ENCODE data around the gene GPR4. TPM values are rescaled to one million over a fixed set of nuclear protein-coding genes. Genes with fewer than 3 reads are reported as not detected.
"Not testable (repeated sequence)": the region's sequence is repeated elsewhere in the genome, so short reads cannot be mapped to it uniquely, and the experiment has no call there.

GPR4 gene
- total RNA-seq, 4 donors from 2014 or later: 0.62 to 13.5 (median 6.6) TPM

GRCh38 chr19:45636275-45636674, 34.3 kb upstream of the GPR4 start:
- TF ChIP-seq POLR2A (IDR thresholded peaks at IDR 0.05): no peak
- TF ChIP-seq, protein P1, sequence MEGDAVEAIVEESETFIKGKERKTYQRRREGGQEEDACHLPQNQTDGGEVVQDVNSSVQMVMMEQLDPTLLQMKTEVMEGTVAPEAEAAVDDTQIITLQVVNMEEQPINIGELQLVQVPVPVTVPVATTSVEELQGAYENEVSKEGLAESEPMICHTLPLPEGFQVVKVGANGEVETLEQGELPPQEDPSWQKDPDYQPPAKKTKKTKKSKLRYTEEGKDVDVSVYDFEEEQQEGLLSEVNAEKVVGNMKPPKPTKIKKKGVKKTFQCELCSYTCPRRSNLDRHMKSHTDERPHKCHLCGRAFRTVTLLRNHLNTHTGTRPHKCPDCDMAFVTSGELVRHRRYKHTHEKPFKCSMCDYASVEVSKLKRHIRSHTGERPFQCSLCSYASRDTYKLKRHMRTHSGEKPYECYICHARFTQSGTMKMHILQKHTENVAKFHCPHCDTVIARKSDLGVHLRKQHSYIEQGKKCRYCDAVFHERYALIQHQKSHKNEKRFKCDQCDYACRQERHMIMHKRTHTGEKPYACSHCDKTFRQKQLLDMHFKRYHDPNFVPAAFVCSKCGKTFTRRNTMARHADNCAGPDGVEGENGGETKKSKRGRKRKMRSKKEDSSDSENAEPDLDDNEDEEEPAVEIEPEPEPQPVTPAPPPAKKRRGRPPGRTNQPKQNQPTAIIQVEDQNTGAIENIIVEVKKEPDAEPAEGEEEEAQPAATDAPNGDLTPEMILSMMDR (IDR thresholded peaks at IDR 0.05): no peak
- Histone ChIP-seq H3K27me3 (no peaks in the 10 kb centered on the region), H3K4me1 (peaks cover 0 to 8% of the 10 kb centered on the region in 2 donors), H3K36me3 (no peaks in the 10 kb centered on the region), H3K9me3 (no peaks in the 10 kb centered on the region), H3K4me3 (no peak overlapping the region), H3K27ac (no peak overlapping the region)
- DNase-seq: no peak
- intact Hi-C loops (cut with DNase I; ENCODE audit: low total_unique reads): no loop called here

GRCh38 chr19:45632468-45633196, 30.6 kb upstream of the GPR4 start:
- no peaks in the 10 kb centered on the region for H3K27me3 ChIP-seq
- intact Hi-C loops (cut with DNase I; ENCODE audit: low total_unique reads): no loop called here
- H3K4me3 ChIP-seq: no peak overlapping the region
- H3K27ac ChIP-seq: no peak overlapping the region
- H3K36me3 ChIP-seq: no peaks in the 10 kb centered on the region
- peak; percentile 30 to 51 for DNase-seq
- TF ChIP-seq POLR2A (IDR thresholded peaks at IDR 0.05): no peak
- TF ChIP-seq, protein P1 (IDR thresholded peaks at IDR 0.05): no peak
- no peaks in the 10 kb centered on the region for H3K9me3 ChIP-seq
- no peaks in the 10 kb centered on the region for H3K4me1 ChIP-seq

DNA sequence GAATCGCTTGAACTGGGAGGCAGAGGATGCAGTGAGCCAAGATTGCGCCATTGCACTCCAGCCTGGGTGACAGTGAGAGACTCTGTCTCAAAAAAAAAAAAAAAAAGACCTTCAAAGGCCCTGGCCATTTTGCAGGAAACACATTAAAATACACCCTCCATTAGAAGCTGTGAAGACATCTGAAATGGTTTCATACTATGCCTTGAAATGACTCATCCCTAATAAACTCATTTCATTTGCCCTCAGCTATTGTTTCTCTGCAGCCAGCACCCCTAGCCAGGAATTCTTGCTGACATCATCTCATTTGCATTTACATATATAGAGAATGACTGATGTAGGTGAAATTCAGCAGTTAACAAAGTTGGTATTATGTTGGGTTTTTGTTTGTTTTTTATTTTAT, 28.5 kb upstream of the GPR4 start:
- no peaks in the 10 kb centered on the region for H3K9me3 ChIP-seq
- H3K4me3 ChIP-seq: no peak overlapping the region
- intact Hi-C loops (cut with DNase I; ENCODE audit: low total_unique reads): no loop called here
- TF ChIP-seq, protein P1 (IDR thresholded peaks at IDR 0.05): no peak
- TF ChIP-seq POLR2A (IDR thresholded peaks at IDR 0.05): no peak
- no peak for DNase-seq
- H3K27ac ChIP-seq: no peak overlapping the region
- no peaks in the 10 kb centered on the region for H3K27me3 ChIP-seq
- no peaks in the 10 kb centered on the region for H3K36me3 ChIP-seq
- H3K4me1 ChIP-seq: no peaks in the 10 kb centered on the region

- no peak overlapping the region for H3K4me3 ChIP-seq
- H3K4me1 ChIP-seq: no peaks in the 10 kb centered on the region
- no peaks in the 10 kb centered on the region for H3K36me3 ChIP-seq
- H3K27me3 ChIP-seq: no peaks in the 10 kb centered on the region
- H3K9me3 ChIP-seq: no peaks in the 10 kb centered on the region
- intact Hi-C loops (cut with DNase I; ENCODE audit: low total_unique reads): no loop called here
- DNase-seq: no peak
- TF ChIP-seq, protein P1 (IDR thresholded peaks at IDR 0.05): no peak
- no peak for TF ChIP-seq POLR2A (IDR thresholded peaks at IDR 0.05)
- no peak overlapping the region for H3K27ac ChIP-seq
Measured at GRCh38 chr19:45629704-45630103, 27.7 kb upstream of the GPR4 start.

DNA sequence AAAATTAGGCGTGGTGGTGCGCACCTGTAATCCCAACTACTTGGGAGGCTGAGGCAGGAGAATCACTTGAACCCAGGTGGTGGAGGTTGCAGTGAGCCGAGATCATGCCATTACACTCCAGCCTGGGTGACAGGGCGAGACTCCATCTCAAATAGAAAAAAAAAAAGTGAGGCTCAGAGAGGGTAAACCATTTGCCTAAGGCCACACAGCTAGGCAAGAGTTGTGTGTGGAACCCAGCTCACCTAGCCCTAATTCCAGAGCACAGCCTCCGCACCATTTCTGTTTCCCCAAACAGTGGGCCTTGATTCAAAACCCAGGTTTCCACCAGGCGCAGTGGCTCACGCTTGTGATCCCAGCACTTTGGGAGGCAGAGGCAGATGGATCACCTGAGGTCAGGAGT, 26.2 kb upstream of the GPR4 start:
- H3K9me3 ChIP-seq; H3K27me3 ChIP-seq; H3K27ac ChIP-seq; DNase-seq; H3K36me3 ChIP-seq; intact Hi-C loops (cut with DNase I; ENCODE audit: low total_unique reads); H3K4me1 ChIP-seq; H3K4me3 ChIP-seq: not testable (repeated sequence)
